Thyroid gland (tissue), 4 donors: ENCODE data around the gene BRMS1L. TPM values are rescaled to one million over a fixed set of nuclear protein-coding genes. Genes with fewer than 3 reads are reported as not detected.

ENCODE experiments used
- DNase-seq, 2 donors: peaks; one replicate each; pipeline ENCODE4 v3.0.0-alpha.2; 2019
- H3K27ac ChIP-seq, 3 donors: fragments of 200-600 bp; sonication (generic); 1 replicate in 2 of 3; 2 replicates in 1 of 3; pipeline ENCODE4 v1.5.1; 2016 to 2019; ENCODE audit warnings: mild to moderate bottlenecking in 1 of 3, moderate library complexity in 1 of 3
- H3K27me3 ChIP-seq: fragments of 200-600 bp; sonication (generic); one replicate; pipeline ENCODE4 v1.5.1; 2019
- H3K36me3 ChIP-seq, 2 donors: fragments of 200-600 bp; sonication (generic); one replicate each; pipeline ENCODE4 v1.5.1; 2016 to 2019
- H3K4me1 ChIP-seq, 2 donors: fragments of 200-600 bp; sonication (generic); one replicate each; pipeline ENCODE4 v1.5.1; 2017 to 2019
- H3K4me3 ChIP-seq, 3 donors: fragments of 200-600 bp; sonication (generic); replicated peaks in 1 of 3; 1 replicate in 2 of 3; 2 replicates in 1 of 3; pipeline ENCODE4 v1.5.1; 2016; ENCODE audit warnings: mild to moderate bottlenecking in 1 of 3
- H3K9me3 ChIP-seq: fragments of 200-600 bp; sonication (generic); one replicate; pipeline ENCODE4 v1.5.1; 2017
- CTCF ChIP-seq, 6 experiments: fragments of 200-600 bp in 3 of 6; fragments of 450-650 bp in 3 of 6; sonication (generic) in 3 of 6; IDR thresholded peaks; one replicate each; pipeline ENCODE4 v1.5.1; 2016 to 2019; ENCODE audit warnings: antibody characterized with exemption in 6 of 6, mild to moderate bottlenecking in 2 of 6, inconsistent platforms in 1 of 6, moderate library complexity in 1 of 6
- POLR2A ChIP-seq, 2 donors: fragments of 450-650 bp; IDR thresholded peaks; one replicate each; pipeline ENCODE4 v1.6.1; 2017; ENCODE audit warnings: antibody characterized with exemption in 2 of 2, mild to moderate bottlenecking in 2 of 2, moderate library complexity in 1 of 2
- WGBS, 2 donors: methylation state at CpG; one replicate each; pipeline ENCODE4 v1.1.5; 2017; 5-methylcytosine and 5-hydroxymethylcytosine counted together
- intact Hi-C: fragments of 100-400 bp; cut with DNase I; formaldehyde crosslinking; loops from one replicate; pipeline ENCODE4 v1.15.1; 2023
- total RNA-seq, 4 donors: library from RNA; depleted of rRNA; stranded (reverse); fragments of >200 nt; gene quantifications; one replicate each; pipeline ENCODE4 v1.2.3, GENCODE V29; 2016

Gene BRMS1L
- total RNA-seq, 4 donors from 2014 or later, result 6.0 to 10.6 (median 8.3) TPM

DNA sequence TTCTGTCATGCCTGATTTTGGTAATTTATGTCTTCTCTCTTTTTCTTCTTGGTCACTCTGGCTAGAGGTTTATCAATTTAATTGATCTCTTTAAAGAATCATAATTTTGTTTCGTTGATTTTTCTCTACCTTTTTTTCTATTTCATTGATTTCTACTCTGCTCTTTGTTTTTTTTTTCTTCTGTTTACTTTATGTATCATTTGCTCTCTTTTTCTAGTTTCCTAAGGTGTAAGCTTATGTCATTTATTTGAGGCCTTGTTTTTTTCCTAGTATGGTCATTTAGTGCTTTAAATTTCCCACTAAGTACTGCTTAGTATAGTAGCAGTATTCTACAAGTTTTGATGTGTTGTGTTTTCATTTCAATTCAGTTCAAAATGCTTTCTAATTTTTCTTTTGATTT is 89.6 kb downstream of the BRMS1L start:
- Histone ChIP-seq H3K9me3 (no peaks in the 10 kb centered on the region), H3K4me3 (no peak overlapping the region), H3K27me3 (no peaks in the 10 kb centered on the region), H3K4me1 (no peaks in the 10 kb centered on the region), H3K36me3 (no peaks in the 10 kb centered on the region), H3K27ac (no peak overlapping the region)
- 83 to 91% methylated on average over 1 of the region's 1 CpG for WGBS, 2 donors
- DNase-seq, result no peak
- intact Hi-C loops, result no loop called here
- no peak for TF ChIP-seq CTCF (IDR thresholded peaks at IDR 0.05)
- no peak for TF ChIP-seq POLR2A (IDR thresholded peaks at IDR 0.05)

Other genes with a start within 250 kb of the BRMS1L start
- 100 to 1,000 TPM in 3 of 4 donors, 10 to 100 TPM in 1; 95.6 to 137 (median 111) TPM for gene RALGAPA1, start 17.0 kb upstream of the BRMS1L start, total RNA-seq